GM18909 (cell line): Measurements from ENCODE around the gene ELMO2.

ENCODE experiments used
- ATAC-seq: cut with Tn5 transposase; IDR thresholded peaks from one replicate; pipeline ENCODE4 v1.9.1; 2021; ENCODE audit warnings: mild to moderate bottlenecking; ENCODE audit not compliant: unreplicated experiment, poor library complexity

Gene ELMO2

GRCh38 chr20:46336735-46337134 lies 69.7 kb downstream of the ELMO2 start:
- ATAC-seq, result no peak

- ATAC-seq, result no peak
Observed at GRCh38 chr20:46334303-46334904, 72.0 kb downstream of the ELMO2 start.

- no peak for ATAC-seq
Observed at GRCh38 chr20:46333161-46333991, 73.0 kb downstream of the ELMO2 start.

- ATAC-seq, result no peak
Observed at GRCh38 chr20:46332373-46333160, 73.8 kb downstream of the ELMO2 start.

GRCh38 chr20:46331611-46332361 lies 74.6 kb downstream of the ELMO2 start:
- no peak for ATAC-seq

- ATAC-seq, result no peak
Observed at GRCh38 chr20:46330831-46331371, 75.5 kb downstream of the ELMO2 start.

- ATAC-seq, result no peak
Observed at GRCh38 chr20:46330072-46330763, 76.2 kb downstream of the ELMO2 start.

GRCh38 chr20:46328200-46328882 lies 78.1 kb downstream of the ELMO2 start:
- no peak for ATAC-seq

- ATAC-seq, result no peak
Observed at GRCh38 chr20:46327557-46327956, 78.9 kb downstream of the ELMO2 start.

GRCh38 chr20:46325789-46326188 lies 80.6 kb downstream of the ELMO2 start:
- ATAC-seq, result no peak

GRCh38 chr20:46324960-46325703 lies 81.3 kb downstream of the ELMO2 start:
- no peak for ATAC-seq

GRCh38 chr20:46324379-46324778 lies 82.0 kb downstream of the ELMO2 start:
- ATAC-seq, result no peak

GRCh38 chr20:46323557-46323956 lies 82.9 kb downstream of the ELMO2 start:
- ATAC-seq, result no peak

GRCh38 chr20:46322641-46323040 lies 83.8 kb downstream of the ELMO2 start:
- no peak for ATAC-seq

GRCh38 chr20:46317685-46318177 lies 88.7 kb downstream of the ELMO2 start:
- no peak for ATAC-seq

GRCh38 chr20:46316984-46317684 lies 89.3 kb downstream of the ELMO2 start:
- ATAC-seq, result no peak
